ENCODE data around the gene SLC6A13. TPM values are rescaled to one million over a fixed set of nuclear protein-coding genes. Genes with fewer than 3 reads are reported as not detected.

Gene SLC6A13
- total and polyA plus RNA-seq, 2 donors (not counting 3 experiments of a cell fraction or from before 2014, with no cell fraction given) = 0.14 TPM; not detected in 1

GRCh38 chr12:211142-211465 lies 51.5 kb downstream of the SLC6A13 start:
- intact Hi-C loops (cut with micrococcal nuclease) = no loop called here
- dilution Hi-C loops (cut with MboI; ENCODE audit: extremely low pct_ligation_motif_present, low sequenced_read_pairs) = no loop called here
- FAIRE-seq = no peak
- Histone ChIP-seq H3K36me3 (ENCODE audit: control insufficient read depth in 2 of 2, extremely low read depth in 1 of 2, insufficient read depth in 2 of 2, low read length in 2 of 2) (no peaks in the 10 kb centered on the region), H3K9ac (replicated peaks; ENCODE audit: extremely low read depth, insufficient read depth, low read length) (no peak overlapping the region), H3K27ac (ENCODE audit: insufficient read depth, low read depth, low read length) (no peak overlapping the region), H3K9me1 (replicated peaks; ENCODE audit: control insufficient read depth, extremely low read depth, insufficient read depth, low read length) (no peaks in the 10 kb centered on the region), H2AFZ (ENCODE audit: low read depth, low read length) (no peak overlapping the region), H3K79me2 (ENCODE audit: control insufficient read depth, insufficient read depth, low read length) (no peaks in the 10 kb centered on the region), H3K4me2 (ENCODE audit: insufficient read depth, low read length) (no peak overlapping the region), H3K9me3 (replicated peaks; ENCODE audit: control insufficient read depth, insufficient read depth, low read length) (no peaks in the 10 kb centered on the region), H3K27me3 (ENCODE audit: control insufficient read depth in 2 of 2, insufficient read depth in 2 of 2, low read length in 2 of 2) (no peaks in the 10 kb centered on the region), H4K20me1 (replicated peaks; ENCODE audit: control insufficient read depth, extremely low read depth, insufficient read depth, low read length) (no peaks in the 10 kb centered on the region), H3K4me3 (replicated peaks in 1 of 3; ENCODE audit: insufficient read depth in 1 of 3, low read depth in 1 of 3, low read length in 3 of 3) (no peak overlapping the region), H3K4me1 (ENCODE audit: control insufficient read depth, extremely low read depth, insufficient read depth, low read length) (no peaks in the 10 kb centered on the region)
- no peak for DNase-seq (ENCODE audit: low read depth, low spot score)
- BruUV-seq (replicated peaks) = no TSS peak
- no peak for TF ChIP-seq JUN (IDR thresholded peaks at IDR 0.05; ENCODE audit: borderline replicate concordance, insufficient read depth, insufficient read length, low read depth)
- TF ChIP-seq POLR2A (IDR thresholded peaks at IDR 0.05; ENCODE audit: low read depth, low read length) = no peak
- no peak for TF ChIP-seq EZH2 (IDR thresholded peaks at IDR 0.05; ENCODE audit: borderline replicate concordance, low read depth, low read length, severe bottlenecking)
- no peak for TF ChIP-seq CTCF (IDR thresholded peaks at IDR 0.05; ENCODE audit: extremely low read depth in 1 of 2, insufficient read depth in 1 of 2, low read depth in 1 of 2, low read length in 2 of 2)
- TF ChIP-seq MAX (IDR thresholded peaks at IDR 0.05; ENCODE audit: insufficient read depth, insufficient read length) = no peak
- no peak for TF ChIP-seq MYC (IDR thresholded peaks at IDR 0.05; ENCODE audit: low read depth, low read length)
- TF ChIP-seq FOS (IDR thresholded peaks at IDR 0.05; ENCODE audit: borderline replicate concordance, insufficient read depth, low read length) = no peak
- no peak for TF ChIP-seq GATA2 (IDR thresholded peaks at IDR 0.05; ENCODE audit: insufficient read depth, insufficient read length, low read depth, low read length)
- TF ChIP-seq POLR2AphosphoS5 (IDR thresholded peaks at IDR 0.05; ENCODE audit: insufficient read depth, low read depth, low read length) = no peak
- CTCF ChIA-PET = interaction anchor here (1.3 kb wide), 1 partner anchor 9 kb away, joined by 5 read pairs; no protein-coding TSS in a partner anchor
- POLR2A ChIA-PET = no interaction called here

Data from endothelial cell of umbilical vein (primary cell).